IMR-90 (cell line): ENCODE data around the gene DAP3. TPM values are rescaled to one million over a fixed set of nuclear protein-coding genes. Genes with fewer than 3 reads are reported as not detected.

Experiments used
- ATAC-seq: fragments of 200-7000 bp; cut with Tn5 transposase; 2 replicates; pipeline ENCODE4 v1.9.1; 2020; ENCODE audit warnings: low read depth, mild to moderate bottlenecking, moderate library complexity
- BruUV-seq: library from RNA; stranded (reverse); fragments of 400-500 nt; replicated peaks from 2 replicates; lab custom pipeline; 2021; lab: Mats Ljungman, UMichigan
- CTCF ChIA-PET: fragments of 300-600 bp; formaldehyde crosslinking; extraction: SDS; loops from one replicate; lab custom pipeline; 2021; ENCODE audit warnings: antibody characterized with exemption; lab: Yijun Ruan, JAX
- POLR2A ChIA-PET: fragments of 300-600 bp; sonication (Branson Sonifier 250); formaldehyde crosslinking; loops from one replicate; lab custom pipeline; 2022; ENCODE audit warnings: antibody characterized with exemption; ENCODE audit not compliant: unreplicated experiment; lab: Charles Lee
- DNase-seq: peaks from one replicate; pipeline ENCODE4 v3.0.0; 2013
- H2AFZ ChIP-seq: replicated peaks from 2 replicates; pipeline ENCODE3; 2013; ENCODE audit warnings: low read length, mild to moderate bottlenecking; ENCODE audit not compliant: poor library complexity
- H2AK5ac ChIP-seq: 2 replicates; pipeline ENCODE4 v1.6.1; 2013; ENCODE audit warnings: low read depth, low read length, inconsistent platforms
- H2AK9ac ChIP-seq: replicated peaks from 2 replicates; pipeline ENCODE3; 2013; ENCODE audit warnings: mild to moderate bottlenecking, low read depth, low read length, moderate library complexity; ENCODE audit not compliant: poor library complexity
- H2BK120ac ChIP-seq: 2 replicates; pipeline ENCODE4 v1.6.1; 2013; ENCODE audit warnings: low read depth, low read length, inconsistent platforms
- H2BK15ac ChIP-seq: 3 replicates; pipeline ENCODE4 v1.6.1; 2013; ENCODE audit warnings: low read depth, low read length, inconsistent platforms
- H2BK20ac ChIP-seq: 2 replicates; pipeline ENCODE4 v1.6.1; 2013; ENCODE audit warnings: low read depth, mild to moderate bottlenecking, inconsistent platforms, low read length, moderate library complexity
- H2BK5ac ChIP-seq: 2 replicates; pipeline ENCODE4 v1.6.1; 2013; ENCODE audit warnings: mild to moderate bottlenecking, low read depth, low read length, inconsistent platforms; ENCODE audit not compliant: poor library complexity, severe bottlenecking
- H3K14ac ChIP-seq: replicated peaks from 2 replicates; pipeline ENCODE4 v1.6.1; 2013; ENCODE audit warnings: low read depth, low read length, inconsistent platforms
- H3K18ac ChIP-seq: 2 replicates; pipeline ENCODE4 v1.6.1; 2013; ENCODE audit warnings: low read depth, low read length, control low read depth
- H3K23ac ChIP-seq: 2 replicates; pipeline ENCODE4 v1.6.1; 2013; ENCODE audit warnings: low read depth, low read length, inconsistent platforms
- H3K27ac ChIP-seq: 2 replicates; pipeline ENCODE4 v1.5.1; 2013; ENCODE audit warnings: mild to moderate bottlenecking, control low read depth, low read length; ENCODE audit not compliant: insufficient read depth
- H3K27me3 ChIP-seq: 2 replicates; pipeline ENCODE4 v1.6.1; 2013; ENCODE audit warnings: low read length; ENCODE audit not compliant: control insufficient read depth, insufficient read depth
- H3K36me3 ChIP-seq: 2 replicates; pipeline ENCODE4 v1.6.1; 2013; ENCODE audit warnings: low read length, mixed read lengths; ENCODE audit not compliant: control insufficient read depth, insufficient read depth
- H3K4ac ChIP-seq: 2 replicates; pipeline ENCODE4 v1.6.1; 2013; ENCODE audit warnings: low read depth, low read length, inconsistent platforms
- H3K4me1 ChIP-seq: 2 replicates; pipeline ENCODE4 v1.6.1; 2013; ENCODE audit warnings: low read length, mixed read lengths; ENCODE audit not compliant: control insufficient read depth, insufficient read depth
- H3K4me2 ChIP-seq: 2 replicates; pipeline ENCODE4 v1.6.1; 2013; ENCODE audit warnings: low read depth, mild to moderate bottlenecking, control low read depth, low read length, moderate library complexity
- H3K4me3 ChIP-seq: 2 replicates; pipeline ENCODE4 v1.5.1; 2013; ENCODE audit warnings: low read depth, mild to moderate bottlenecking, control low read depth, low read length, moderate library complexity; ENCODE audit not compliant: insufficient read depth
- H3K56ac ChIP-seq: 2 replicates; pipeline ENCODE4 v1.6.1; 2013; ENCODE audit warnings: low read length, inconsistent platforms; ENCODE audit not compliant: insufficient read depth; ENCODE audit errors: extremely low read depth
- H3K79me1 ChIP-seq, 2 experiments: 2 replicates each; pipeline ENCODE4 v1.6.1; 2013; ENCODE audit warnings: low read length in 2 of 2, inconsistent platforms in 1 of 2, low read depth in 1 of 2
- H3K9ac ChIP-seq: 2 replicates; pipeline ENCODE4 v1.6.1; 2013; ENCODE audit warnings: low read depth, low read length, control low read depth
- H3K9me1 ChIP-seq: 2 replicates; pipeline ENCODE4 v1.6.1; 2013; ENCODE audit warnings: low read length, inconsistent platforms; ENCODE audit not compliant: insufficient read depth
- H3K9me3 ChIP-seq: 2 replicates; pipeline ENCODE4 v1.6.1; 2013; ENCODE audit warnings: low read length; ENCODE audit not compliant: control insufficient read depth, insufficient read depth
- H4K20me1 ChIP-seq: 2 replicates; pipeline ENCODE4 v1.6.1; 2013; ENCODE audit warnings: low read length, inconsistent platforms; ENCODE audit not compliant: insufficient read depth
- H4K5ac ChIP-seq: 2 replicates; pipeline ENCODE4 v1.6.1; 2013; ENCODE audit warnings: mild to moderate bottlenecking, low read depth, low read length, control low read depth
- H4K8ac ChIP-seq, 2 experiments: 2 replicates each; pipeline ENCODE4 v1.6.1; 2013; ENCODE audit warnings: low read depth in 2 of 2, low read length in 2 of 2, control low read depth in 1 of 2, inconsistent platforms in 1 of 2
- H4K91ac ChIP-seq: 2 replicates; pipeline ENCODE4 v1.6.1; 2013; ENCODE audit warnings: low read depth, low read length, inconsistent platforms; ENCODE audit not compliant: insufficient read depth
- BHLHE40 ChIP-seq: fragments of 150-350 bp; IDR thresholded peaks from 2 replicates; pipeline ENCODE4 v1.6.1; 2016; ENCODE audit warnings: mild to moderate bottlenecking, low read depth, low read length
- CEBPB ChIP-seq: IDR thresholded peaks from 2 replicates; pipeline ENCODE4 v1.6.1; 2012; ENCODE audit warnings: low read depth, low read length, improper control_type of control experiment
- CTCF ChIP-seq: conservative IDR thresholded peaks from 2 replicates; pipeline ENCODE4 v1.5.1; 2012; ENCODE audit warnings: mild to moderate bottlenecking, low read depth, low read length, improper control_type of control experiment
- ELK1 ChIP-seq: fragments of 150-350 bp; IDR thresholded peaks from 2 replicates; pipeline ENCODE4 v1.6.1; 2016; ENCODE audit warnings: low read depth, mild to moderate bottlenecking, low read length, moderate library complexity, borderline replicate concordance
- FOS ChIP-seq: fragments of 150-350 bp; IDR thresholded peaks from 2 replicates; pipeline ENCODE4 v1.6.1; 2016; ENCODE audit warnings: low read depth, low read length
- MAFK ChIP-seq: IDR thresholded peaks from 2 replicates; pipeline ENCODE4 v1.6.1; 2012; ENCODE audit warnings: low read depth, low read length, improper control_type of control experiment
- MAZ ChIP-seq: IDR thresholded peaks from 2 replicates; pipeline ENCODE4 v1.6.1; 2012; ENCODE audit warnings: low read depth, mild to moderate bottlenecking, low read length, improper control_type of control experiment, moderate library complexity, borderline replicate concordance
- MXI1 ChIP-seq: IDR thresholded peaks from 2 replicates; pipeline ENCODE4 v1.6.1; 2012; ENCODE audit warnings: low read depth, mild to moderate bottlenecking, low read length, moderate library complexity, borderline replicate concordance
- NFE2L2 ChIP-seq: fragments of 150-350 bp; IDR thresholded peaks from 2 replicates; pipeline ENCODE4 v1.6.1; 2016; ENCODE audit warnings: low read depth, mild to moderate bottlenecking, low read length
- POLR2A ChIP-seq: IDR thresholded peaks from 2 replicates; pipeline ENCODE4 v1.6.1; 2012; ENCODE audit warnings: mild to moderate bottlenecking, low read depth, low read length
- RAD21 ChIP-seq: IDR thresholded peaks from 2 replicates; pipeline ENCODE4 v1.6.1; 2012; ENCODE audit warnings: low read length, improper control_type of control experiment
- SMC3 ChIP-seq: fragments of 150-350 bp; IDR thresholded peaks from 2 replicates; pipeline ENCODE4 v1.6.1; 2016; ENCODE audit warnings: low read depth, mild to moderate bottlenecking, antibody characterized with exemption, low read length, moderate library complexity
- USF2 ChIP-seq: fragments of 150-350 bp; IDR thresholded peaks from 2 replicates; pipeline ENCODE4 v1.6.1; 2017; ENCODE audit warnings: mild to moderate bottlenecking, antibody characterized with exemption, low read length, low read depth
- dilution Hi-C: fragments of 300-500 bp; cut with HindIII; formaldehyde crosslinking; loops from one replicate; pipeline ENCODE4 v1.14.3; 2018; ENCODE audit warnings: low sequenced_read_pairs; ENCODE audit not compliant: unreplicated experiment
- in situ Hi-C: fragments of 300-500 bp; cut with MboI; formaldehyde crosslinking; loops from 3 replicates; pipeline ENCODE4 v1.14.3; 2019; ENCODE audit warnings: low sequenced_read_pairs, inconsistent platforms, mixed read lengths
- intact Hi-C: fragments of 100-400 bp; cut with micrococcal nuclease; formaldehyde crosslinking; loops from 2 replicates; pipeline ENCODE4 v1.10.0; 2022
- polyA plus RNA-seq, 3 experiments: library from polyadenylated mRNA; depleted of rRNA; stranded (reverse); fragments of >200 nt; gene quantifications; 2 replicates each; pipeline ENCODE4 v1.2.3, GENCODE V29; 2012; ENCODE audit warnings: low replicate concordance in 1 of 3
- total RNA-seq: library from RNA; depleted of rRNA; stranded (reverse); fragments of >200 nt; gene quantifications from 2 replicates; pipeline ENCODE4 v1.2.3, GENCODE V29; 2012

Gene DAP3
- total and polyA plus RNA-seq, 2 of the 4 experiments (the other 2 are of a cell fraction): 48.6 to 126 TPM

- intact Hi-C loops (loop anchor here (5.0 kb wide), 2 partner anchors 42 to 327 kb away; partner anchors contain the start of gene RUSC1), in situ Hi-C loops (no loop called here), dilution Hi-C loops (no loop called here)
- H3K79me1 ChIP-seq: peaks cover 0 to 19% of the 10 kb centered on the region in 2 experiments
- no peak overlapping the region for H4K8ac ChIP-seq
- H4K20me1 ChIP-seq: no peaks in the 10 kb centered on the region
- no peaks in the 10 kb centered on the region for H3K36me3 ChIP-seq
- DNase-seq (no peak), ATAC-seq (no peak)
- H3K56ac ChIP-seq: no peak overlapping the region
- H2BK5ac ChIP-seq: no peak overlapping the region
- H2AK9ac ChIP-seq: no peak overlapping the region
- TF ChIP-seq POLR2A (no peak), CEBPB (no peak), USF2 (no peak), RAD21 (no peak), ELK1 (no peak), NFE2L2 (no peak), CTCF (no peak), FOS (no peak), MXI1 (no peak), MAFK (no peak), MAZ (no peak), SMC3 (no peak), BHLHE40 (no peak)
- H3K4me2 ChIP-seq: no peak overlapping the region
- no peak overlapping the region for H3K27ac ChIP-seq
- BruUV-seq: no TSS peak
- no peak overlapping the region for H3K4ac ChIP-seq
- ChIA-PET POLR2A (no interaction called here), CTCF (no interaction called here)
- no peak overlapping the region for H3K14ac ChIP-seq
- no peak overlapping the region for H2AFZ ChIP-seq
- no peak overlapping the region for H3K23ac ChIP-seq
- no peak overlapping the region for H2BK20ac ChIP-seq
- H4K91ac ChIP-seq: no peak overlapping the region
- H3K27me3 ChIP-seq: no peaks in the 10 kb centered on the region
- H3K4me3 ChIP-seq: no peak overlapping the region
- H3K4me1 ChIP-seq: peaks cover 8% of the 10 kb centered on the region
- no peak overlapping the region for H3K9ac ChIP-seq
- H2AK5ac ChIP-seq: no peak overlapping the region
- H4K5ac ChIP-seq: no peak overlapping the region
- H2BK120ac ChIP-seq: no peak overlapping the region
- H3K18ac ChIP-seq: no peak overlapping the region
- H3K9me1 ChIP-seq: 0 out of 2 replicates have a peak, but pooled peaks cover 4% of the 10 kb centered on the region
- no peak overlapping the region for H2BK15ac ChIP-seq
- H3K9me3 ChIP-seq: peaks cover 4% of the 10 kb centered on the region; the same call in 1 of the 2 replicates
These were observed 39.2 kb upstream of the DAP3 start for GRCh38 chr1:155649676-155650075.
